HepG2 (cell line): ENCODE measurements around the gene TARDBP. TPM values are rescaled to one million over a fixed set of nuclear protein-coding genes. Genes with fewer than 3 reads are reported as not detected.

ENCODE experiments used
- AKAP8 ChIP-seq: sonication (generic); formaldehyde crosslinking; IDR thresholded peaks from 2 replicates; pipeline ENCODE4 v1.5.1; 2020; ENCODE audit warnings: mild to moderate bottlenecking, missing genetic modification reagents
- ARID4A ChIP-seq: sonication (generic); formaldehyde crosslinking; IDR thresholded peaks from 2 replicates; pipeline ENCODE4 v1.5.0; 2020; ENCODE audit warnings: mild to moderate bottlenecking, missing genetic modification reagents, borderline replicate concordance
- EHMT2 ChIP-seq: fragments of 200-600 bp; sonication (generic); IDR thresholded peaks from 2 replicates; pipeline ENCODE4 v1.7.0; 2017; ENCODE audit warnings: antibody characterized with exemption, low read depth, low read length, borderline replicate concordance
- HNRNPL ChIP-seq: fragments of 200-400 bp; formaldehyde crosslinking; IDR thresholded peaks from 2 replicates; pipeline ENCODE4 v1.6.1; 2017; ENCODE audit warnings: mild to moderate bottlenecking, low read depth, low read length
- KAT2B ChIP-seq: fragments of 150-350 bp; IDR thresholded peaks from 2 replicates; pipeline ENCODE4 v1.6.1; 2014; ENCODE audit warnings: low read depth, low read length, borderline replicate concordance
- MED13 ChIP-seq: sonication (generic); formaldehyde crosslinking; IDR thresholded peaks from 2 replicates; pipeline ENCODE4 v1.5.0; 2020; ENCODE audit warnings: missing genetic modification reagents
- MED8 ChIP-seq: sonication (generic); formaldehyde crosslinking; IDR thresholded peaks from 2 replicates; pipeline ENCODE4 v1.8.1; 2023; ENCODE audit warnings: mild to moderate bottlenecking, missing genetic modification reagents; ENCODE audit not compliant: insufficient replicate concordance
- MEIS1 ChIP-seq: sonication (generic); formaldehyde crosslinking; IDR thresholded peaks from 2 replicates; pipeline ENCODE4 v1.9.0; 2021; ENCODE audit warnings: mild to moderate bottlenecking, missing genetic modification reagents, moderate library complexity, borderline replicate concordance
- MEIS2 ChIP-seq: sonication (generic); formaldehyde crosslinking; IDR thresholded peaks from 2 replicates; pipeline ENCODE4 v1.9.0; 2021; ENCODE audit warnings: mild to moderate bottlenecking, missing genetic modification reagents
- MTA3 ChIP-seq: sonication (generic); formaldehyde crosslinking; IDR thresholded peaks from 2 replicates; pipeline ENCODE4 v1.4.0; 2020; ENCODE audit warnings: missing genetic modification reagents
- MXD1 ChIP-seq: sonication (generic); formaldehyde crosslinking; IDR thresholded peaks from 2 replicates; pipeline ENCODE4 v1.4.0; 2020; ENCODE audit warnings: mild to moderate bottlenecking, missing genetic modification reagents
- SKIL ChIP-seq: sonication (generic); formaldehyde crosslinking; IDR thresholded peaks from 2 replicates; pipeline ENCODE4 v1.8.0; 2022; ENCODE audit warnings: missing genetic modification reagents, mild to moderate bottlenecking, moderate library complexity, borderline replicate concordance
- TOE1 ChIP-seq: sonication (generic); formaldehyde crosslinking; IDR thresholded peaks from 2 replicates; pipeline ENCODE4 v1.4.0; 2020; ENCODE audit warnings: mild to moderate bottlenecking, missing genetic modification reagents
- ZBTB25 ChIP-seq: IDR thresholded peaks from 2 replicates; pipeline ENCODE4 v1.6.1; 2018; ENCODE audit warnings: missing genetic modification reagents
- ZFP41 ChIP-seq: sonication (generic); formaldehyde crosslinking; IDR thresholded peaks from 2 replicates; pipeline ENCODE4 v1.4.0; 2020; ENCODE audit warnings: mild to moderate bottlenecking, missing genetic modification reagents, borderline replicate concordance
- ZHX1 ChIP-seq: sonication (generic); formaldehyde crosslinking; IDR thresholded peaks from 2 replicates; pipeline ENCODE4 v1.8.1; 2022; ENCODE audit warnings: low read depth, mild to moderate bottlenecking, missing genetic modification reagents
- ZNF160 ChIP-seq: sonication (generic); formaldehyde crosslinking; IDR thresholded peaks from 2 replicates; pipeline ENCODE4 v1.8.0; 2022; ENCODE audit warnings: mild to moderate bottlenecking, inconsistent platforms, missing genetic modification reagents
- ZNF430 ChIP-seq: sonication (generic); formaldehyde crosslinking; IDR thresholded peaks from 2 replicates; pipeline ENCODE4 v1.9.0; 2021; ENCODE audit warnings: mild to moderate bottlenecking, missing genetic modification reagents
- polyA plus RNA-seq, 8 experiments: library from polyadenylated mRNA; depleted of rRNA in 3 of 8; stranded (reverse) in 7 of 8; unstranded in 1 of 8; fragments of >200 nt; fragmentation: Illumina TruSeq in 4 of 8; extraction: Trizol in 4 of 8; gene quantifications; 2 replicates each; pipeline versions ENCODE4 v1.2.1 to v1.2.3, GENCODE V29; 2011 to 2016; ENCODE audit warnings: low read depth in 4 of 8, missing spikeins in 1 of 8, mixed read lengths in 1 of 8; ENCODE audit not compliant: insufficient read depth in 1 of 8
- total RNA-seq, 5 experiments: library from RNA; depleted of rRNA; stranded (reverse); fragments of >200 nt; fragmentation: Illumina TruSeq; extraction: Trizol; gene quantifications; 2 replicates each; pipeline ENCODE4 v1.2.3, GENCODE V29; 2016; ENCODE audit warnings: low read depth in 1 of 5

TARDBP gene
- total and polyA plus RNA-seq, 2 of the 13 experiments (the other 11 are each of a cell fraction or from before 2014, with no cell fraction given) = 62.4 to 93.0 TPM

GRCh38 chr1:11059155-11059967, 46.9 kb downstream of the TARDBP start (continued):
- no peak for TF ChIP-seq ZHX1 (CRISPR knock-in tag)
- no peak for TF ChIP-seq ZNF160 (CRISPR knock-in tag)
- TF ChIP-seq EHMT2 = no peak
- peak; percentile 12; the same call in 1 of the 2 replicates for TF ChIP-seq AKAP8 (CRISPR knock-in tag)
- TF ChIP-seq MTA3 = no peak
- no peak; the same call in 1 of the 2 replicates for TF ChIP-seq MEIS2
- no peak for TF ChIP-seq ZNF430 (CRISPR knock-in tag)
- no peak for TF ChIP-seq KAT2B
- 0 out of 2 replicates have a peak, but pooled peaks have one; percentile 45 for TF ChIP-seq MED13 (CRISPR knock-in tag)
- no peak for TF ChIP-seq SKIL (CRISPR knock-in tag)
- TF ChIP-seq HNRNPL = no peak
- TF ChIP-seq ZFP41 (CRISPR knock-in tag) = no peak
- TF ChIP-seq ZBTB25 (CRISPR knock-in tag) = no peak
- no peak for TF ChIP-seq MED8
- TF ChIP-seq ARID4A (CRISPR knock-in tag) = peak; percentile 67
- peak; percentile 80; the same call in 1 of the 2 replicates for TF ChIP-seq MXD1
- TF ChIP-seq MEIS1 = no peak
- TF ChIP-seq TOE1 (CRISPR knock-in tag) = no peak
